NK-92 treated with Interleukin-12 subunit alpha and Interleukin-12 subunit beta, amount 100 ng/mL, for 24 hours (cell line): ENCODE measurements around the gene RNF225.
"Not testable (repeated sequence)": the region's sequence is repeated elsewhere in the genome, so short reads cannot be mapped to it uniquely, and the experiment has no call there.

Experiments
- DNase-seq: peaks from one replicate; lab custom pipeline; 2025; lab: John Stamatoyannopoulos, UW

The RNF225 gene

GRCh38 chr19:58395220-58395978 is at the start of gene RNF225:
RNF225 (plus strand) TSS chr19:58395656; CDS start chr19:58396090, 434 bp downstream.
- DNase-seq: no peak

- DNase-seq: no peak
These were observed 48.2 kb upstream of the RNF225 start for GRCh38 chr19:58346961-58347929.

- DNase-seq: not testable (repeated sequence)
These were observed 47.4 kb upstream of the RNF225 start for GRCh38 chr19:58348080-58348479.

- no peak for DNase-seq
These were observed 45.9 kb upstream of the RNF225 start for GRCh38 chr19:58349590-58349989.

GRCh38 chr19:58350001-58350861 is 45.2 kb upstream of the RNF225 start:
- DNase-seq: no peak

- no peak for DNase-seq
These were observed 44.4 kb upstream of the RNF225 start for GRCh38 chr19:58350871-58351557.

GRCh38 chr19:58351558-58351878 is 43.9 kb upstream of the RNF225 start:
- DNase-seq: no peak

GRCh38 chr19:58351990-58352755 is 43.3 kb upstream of the RNF225 start:
- no peak for DNase-seq

GRCh38 chr19:58352760-58353671 is 42.4 kb upstream of the RNF225 start, which contains the start of gene A1BG:
A1BG (minus strand) TSS chr19:58353492; CDS start chr19:58353437, 55 bp downstream.
- no peak for DNase-seq

- DNase-seq: no peak
These were observed 41.6 kb upstream of the RNF225 start for GRCh38 chr19:58353717-58354477.

GRCh38 chr19:58354478-58355030 is 40.9 kb upstream of the RNF225 start:
- DNase-seq: no peak

GRCh38 chr19:58355215-58355796 is 40.1 kb upstream of the RNF225 start:
- DNase-seq: no peak

- no peak for DNase-seq
These were observed 39.3 kb upstream of the RNF225 start for GRCh38 chr19:58355908-58356765.

- no peak for DNase-seq
These were observed 38.5 kb upstream of the RNF225 start for GRCh38 chr19:58356766-58357480.

- no peak for DNase-seq
These were observed 37.8 kb upstream of the RNF225 start for GRCh38 chr19:58357481-58358145.

- no peak for DNase-seq
These were observed 33.6 kb upstream of the RNF225 start for GRCh38 chr19:58361900-58362271.
